ENCODE measurements around the gene RALY. TPM values are rescaled to one million over a fixed set of nuclear protein-coding genes. Genes with fewer than 3 reads are reported as not detected.

The RALY gene
- total and polyA plus RNA-seq, 7 experiments from 2014 or later: 99.0 to 202 (median 121) TPM

GRCh38 chr20:34085544-34086040 lies 91.9 kb downstream of the RALY start:
- Mint-ChIP-seq H3K9me3 (no peaks in the 10 kb centered on the region), H3K36me3 (peaks cover 5 to 57% (median 28%) of the 10 kb centered on the region in 5 donors), H3K27ac (peak overlapping the region in 7 of 9 donors; percentile 3 to 77 (median 63)), H3K4me1 (peaks cover 7 to 28% (median 20%) of the 10 kb centered on the region in 7 donors), H3K27me3 (no peaks in the 10 kb centered on the region), H3K4me3 (no peak overlapping the region)
- Histone ChIP-seq H3K4me3 (ENCODE audit: low read length) (no peak overlapping the region), H3K36me3 (ENCODE audit: control insufficient read depth in 2 of 3, insufficient read depth in 3 of 3, low read length in 3 of 3) (peaks cover 0 to 76% (median 3%) of the 10 kb centered on the region in 3 experiments), H3K27ac (ENCODE audit: low read depth, low read length) (no peak overlapping the region), H3K27me3 (ENCODE audit: control insufficient read depth in 2 of 2, insufficient read depth in 2 of 2, low read length in 2 of 2) (no peaks in the 10 kb centered on the region), H3K4me1 (ENCODE audit: control insufficient read depth in 2 of 2, insufficient read depth in 2 of 2, low read length in 2 of 2) (no peaks in the 10 kb centered on the region), H3K9me3 (ENCODE audit: control insufficient read depth in 2 of 3, low read length in 3 of 3) (no peaks in the 10 kb centered on the region)
- ChIA-PET CTCF (no interaction called here), POLR2A (interaction anchor here (0.6 kb wide), 1 partner anchor 1805 kb away, joined by 3 read pairs; no protein-coding TSS in a partner anchor)
- DNase-seq (no peak), ATAC-seq (no peak)
- intact Hi-C loops (cut with micrococcal nuclease): no loop called here

GRCh38 chr20:34088305-34089174 lies 94.8 kb downstream of the RALY start:
- Histone ChIP-seq H3K4me3 (ENCODE audit: low read length) (no peak overlapping the region), H3K36me3 (ENCODE audit: control insufficient read depth in 2 of 3, insufficient read depth in 3 of 3, low read length in 3 of 3) (peaks cover 0 to 79% (median 3%) of the 10 kb centered on the region in 3 experiments), H3K27ac (ENCODE audit: low read depth, low read length) (no peak overlapping the region), H3K27me3 (ENCODE audit: control insufficient read depth in 2 of 2, insufficient read depth in 2 of 2, low read length in 2 of 2) (no peaks in the 10 kb centered on the region), H3K9me3 (ENCODE audit: control insufficient read depth in 2 of 3, low read length in 3 of 3) (no peaks in the 10 kb centered on the region), H3K4me1 (ENCODE audit: control insufficient read depth in 2 of 2, insufficient read depth in 2 of 2, low read length in 2 of 2) (no peaks in the 10 kb centered on the region)
- ATAC-seq (no peak), DNase-seq (no peak)
- intact Hi-C loops (cut with micrococcal nuclease): no loop called here
- H3K4me3 Mint-ChIP-seq: no peak overlapping the region
- CTCF ChIA-PET: no interaction called here
- peaks cover 10 to 29% (median 18%) of the 10 kb centered on the region in 7 donors for H3K4me1 Mint-ChIP-seq
- peaks cover 5 to 68% (median 29%) of the 10 kb centered on the region in 5 donors for H3K36me3 Mint-ChIP-seq
- POLR2A ChIA-PET: no interaction called here
- H3K9me3 Mint-ChIP-seq: no peaks in the 10 kb centered on the region
- peak overlapping the region in 6 of 9 donors; percentile 11 to 75 (median 50) for H3K27ac Mint-ChIP-seq
- no peaks in the 10 kb centered on the region for H3K27me3 Mint-ChIP-seq

DNA sequence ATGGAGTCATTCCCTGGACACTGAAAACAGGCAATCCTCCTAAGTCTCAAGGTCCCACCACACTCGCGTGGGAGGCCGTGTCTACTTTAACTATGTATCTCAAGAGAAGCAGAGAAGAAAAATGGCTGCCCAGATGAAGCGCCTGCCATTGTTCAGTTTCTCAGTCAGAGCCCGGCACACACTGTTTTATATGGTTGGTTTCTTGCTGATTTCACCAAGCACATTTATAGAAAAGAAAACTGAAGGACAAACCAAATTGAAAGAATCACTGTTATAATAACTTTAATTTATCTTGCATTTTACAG lies 95.4 kb downstream of the RALY start:
- intact Hi-C loops (cut with micrococcal nuclease): no loop called here
- ChIA-PET POLR2A (no interaction called here), CTCF (no interaction called here)
- Mint-ChIP-seq H3K4me3 (no peak overlapping the region), H3K27ac (peak overlapping the region in 4 of 9 donors; percentile 15 to 75 (median 66)), H3K27me3 (no peaks in the 10 kb centered on the region), H3K36me3 (peaks cover 5 to 71% (median 29%) of the 10 kb centered on the region in 5 donors), H3K4me1 (peaks cover 10 to 24% (median 15%) of the 10 kb centered on the region in 7 donors), H3K9me3 (no peaks in the 10 kb centered on the region)
- ATAC-seq (no peak), DNase-seq (no peak)
- H3K27me3 ChIP-seq (ENCODE audit: control insufficient read depth in 2 of 2, insufficient read depth in 2 of 2, low read length in 2 of 2): no peaks in the 10 kb centered on the region
- no peaks in the 10 kb centered on the region for H3K9me3 ChIP-seq (ENCODE audit: control insufficient read depth in 2 of 3, low read length in 3 of 3)
- no peaks in the 10 kb centered on the region for H3K4me1 ChIP-seq (ENCODE audit: control insufficient read depth in 2 of 2, insufficient read depth in 2 of 2, low read length in 2 of 2)
- H3K27ac ChIP-seq (ENCODE audit: low read depth, low read length): no peak overlapping the region
- H3K4me3 ChIP-seq (ENCODE audit: low read length): no peak overlapping the region
- peaks cover 1 to 85% (median 3%) of the 10 kb centered on the region in 3 experiments for H3K36me3 ChIP-seq (ENCODE audit: control insufficient read depth in 2 of 3, insufficient read depth in 3 of 3, low read length in 3 of 3)

DNA sequence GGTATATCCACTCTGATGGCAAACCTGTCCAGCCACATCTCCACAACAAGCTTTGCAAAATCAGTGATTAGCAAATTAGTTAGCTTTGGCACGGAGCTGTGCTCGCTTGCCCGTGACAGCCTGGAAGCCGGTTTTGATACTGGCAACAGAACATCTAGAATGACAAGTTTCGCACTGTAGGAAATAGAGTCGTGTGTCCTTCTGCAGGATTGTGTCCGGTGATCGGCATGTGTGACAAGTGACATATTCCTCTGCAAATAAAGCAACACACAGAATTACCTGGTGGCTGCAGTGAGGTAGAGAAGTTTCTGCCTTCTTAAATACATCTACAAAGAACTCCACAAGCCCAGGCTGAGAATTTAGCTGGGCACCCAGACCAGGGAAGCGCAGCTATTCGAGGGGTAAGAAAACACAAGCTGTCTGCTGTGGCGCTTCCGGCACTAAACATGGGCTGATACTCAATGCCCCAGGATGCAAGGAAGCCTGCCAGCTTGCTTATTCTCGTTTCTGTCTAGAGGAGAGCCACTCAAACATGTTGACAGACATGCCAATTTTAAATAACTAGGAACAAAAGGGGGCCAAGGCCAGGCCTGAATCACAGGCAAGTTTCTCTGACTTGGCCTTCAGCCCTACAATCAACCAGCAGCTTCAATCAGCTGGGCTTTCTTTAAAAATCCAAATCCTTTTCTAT lies 96.1 kb downstream of the RALY start:
- H3K4me3 ChIP-seq (ENCODE audit: low read length): no peak overlapping the region
- Mint-ChIP-seq H3K4me3 (no peak overlapping the region), H3K36me3 (peaks cover 5 to 71% (median 29%) of the 10 kb centered on the region in 5 donors), H3K27me3 (no peaks in the 10 kb centered on the region), H3K4me1 (peaks cover 7 to 24% (median 15%) of the 10 kb centered on the region in 7 donors), H3K9me3 (no peaks in the 10 kb centered on the region), H3K27ac (peak overlapping the region in 5 of 9 donors; percentile 21 to 75 (median 25))
- no peaks in the 10 kb centered on the region for H3K9me3 ChIP-seq (ENCODE audit: control insufficient read depth in 2 of 3, low read length in 3 of 3)
- no peaks in the 10 kb centered on the region for H3K27me3 ChIP-seq (ENCODE audit: control insufficient read depth in 2 of 2, insufficient read depth in 2 of 2, low read length in 2 of 2)
- no peak for ATAC-seq
- no peaks in the 10 kb centered on the region for H3K4me1 ChIP-seq (ENCODE audit: control insufficient read depth in 2 of 2, insufficient read depth in 2 of 2, low read length in 2 of 2)
- no peak overlapping the region for H3K27ac ChIP-seq (ENCODE audit: low read depth, low read length)
- POLR2A ChIA-PET: interaction anchor here (0.6 kb wide), 1 partner anchor 28 kb away, joined by 3 read pairs; no protein-coding TSS in a partner anchor
- no peak for DNase-seq
- CTCF ChIA-PET: no interaction called here
- H3K36me3 ChIP-seq (ENCODE audit: control insufficient read depth in 2 of 3, insufficient read depth in 3 of 3, low read length in 3 of 3): peaks cover 3 to 83% (median 3%) of the 10 kb centered on the region in 3 experiments
- intact Hi-C loops (cut with micrococcal nuclease): no loop called here

DNA sequence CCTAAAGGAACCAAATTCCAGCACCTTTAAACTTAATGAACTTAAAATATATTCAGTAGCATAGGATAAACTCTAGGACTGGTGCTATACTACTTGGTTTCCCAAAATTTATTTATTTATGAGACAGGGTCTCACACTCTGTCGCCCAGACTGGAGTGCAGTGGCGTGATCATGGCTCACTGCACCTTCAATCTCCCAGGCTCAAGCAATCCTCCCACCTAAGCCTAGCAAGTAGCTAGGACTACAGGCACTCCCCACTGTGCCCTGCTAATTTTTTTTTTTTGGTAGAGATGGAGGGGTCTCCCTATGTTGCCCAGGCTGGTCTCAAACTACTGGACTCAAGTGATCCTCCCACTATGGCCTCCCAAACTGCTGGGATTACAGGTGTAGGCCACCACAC lies 96.9 kb downstream of the RALY start:
- ChIA-PET CTCF (no interaction called here), POLR2A (no interaction called here)
- no peak overlapping the region for H3K4me3 ChIP-seq (ENCODE audit: low read length)
- H3K27me3 ChIP-seq (ENCODE audit: control insufficient read depth in 2 of 2, insufficient read depth in 2 of 2, low read length in 2 of 2): no peaks in the 10 kb centered on the region
- H3K27ac ChIP-seq (ENCODE audit: low read depth, low read length): no peak overlapping the region
- peaks cover 5 to 68% (median 26%) of the 10 kb centered on the region in 5 donors for H3K36me3 Mint-ChIP-seq
- H3K4me1 Mint-ChIP-seq: peaks cover 4 to 20% (median 10%) of the 10 kb centered on the region in 7 donors
- no peaks in the 10 kb centered on the region for H3K27me3 Mint-ChIP-seq
- no peak for ATAC-seq
- no peak for DNase-seq
- H3K9me3 ChIP-seq (ENCODE audit: control insufficient read depth in 2 of 3, low read length in 3 of 3): no peaks in the 10 kb centered on the region
- no peak overlapping the region for H3K4me3 Mint-ChIP-seq
- H3K27ac Mint-ChIP-seq: peak overlapping the region in 4 of 9 donors; percentile 21 to 75 (median 48)
- peaks cover 3 to 85% (median 4%) of the 10 kb centered on the region in 3 experiments for H3K36me3 ChIP-seq (ENCODE audit: control insufficient read depth in 2 of 3, insufficient read depth in 3 of 3, low read length in 3 of 3)
- intact Hi-C loops (cut with micrococcal nuclease): no loop called here
- H3K4me1 ChIP-seq (ENCODE audit: control insufficient read depth in 2 of 2, insufficient read depth in 2 of 2, low read length in 2 of 2): no peaks in the 10 kb centered on the region
- H3K9me3 Mint-ChIP-seq: no peaks in the 10 kb centered on the region

- ChIA-PET CTCF (no interaction called here), POLR2A (interaction anchor here (0.7 kb wide), 1 partner anchor 21 kb away, joined by 3 read pairs; the partner anchor contains the start of gene EIF2S2)
- Mint-ChIP-seq H3K4me1 (peaks cover 0 to 20% (median 7%) of the 10 kb centered on the region in 7 donors), H3K27me3 (no peaks in the 10 kb centered on the region), H3K9me3 (no peaks in the 10 kb centered on the region), H3K36me3 (peaks cover 5 to 68% (median 33%) of the 10 kb centered on the region in 5 donors), H3K4me3 (no peak overlapping the region), H3K27ac (peak overlapping the region in 2 of 9 donors; percentile 65 to 67)
- DNase-seq (no peak), ATAC-seq (no peak)
- Histone ChIP-seq H3K27ac (ENCODE audit: low read depth, low read length) (no peak overlapping the region), H3K9me3 (ENCODE audit: control insufficient read depth in 2 of 3, low read length in 3 of 3) (no peaks in the 10 kb centered on the region), H3K36me3 (ENCODE audit: control insufficient read depth in 2 of 3, insufficient read depth in 3 of 3, low read length in 3 of 3) (peaks cover 12 to 87% (median 13%) of the 10 kb centered on the region in 3 experiments), H3K4me1 (ENCODE audit: control insufficient read depth in 2 of 2, insufficient read depth in 2 of 2, low read length in 2 of 2) (no peaks in the 10 kb centered on the region), H3K27me3 (ENCODE audit: control insufficient read depth in 2 of 2, insufficient read depth in 2 of 2, low read length in 2 of 2) (no peaks in the 10 kb centered on the region), H3K4me3 (ENCODE audit: low read length) (no peak overlapping the region)
- intact Hi-C loops (cut with micrococcal nuclease): no loop called here
Measured at GRCh38 chr20:34091637-34092200, 98.0 kb downstream of the RALY start.

Data from naive thymus-derived CD4-positive, alpha-beta T cell (primary cell).